ENCODE results near the gene KCNJ3.
"Not testable (repeated sequence)": the region's sequence is repeated elsewhere in the genome, so short reads cannot be mapped to it uniquely, and the experiment has no call there.

The KCNJ3 gene

DNA sequence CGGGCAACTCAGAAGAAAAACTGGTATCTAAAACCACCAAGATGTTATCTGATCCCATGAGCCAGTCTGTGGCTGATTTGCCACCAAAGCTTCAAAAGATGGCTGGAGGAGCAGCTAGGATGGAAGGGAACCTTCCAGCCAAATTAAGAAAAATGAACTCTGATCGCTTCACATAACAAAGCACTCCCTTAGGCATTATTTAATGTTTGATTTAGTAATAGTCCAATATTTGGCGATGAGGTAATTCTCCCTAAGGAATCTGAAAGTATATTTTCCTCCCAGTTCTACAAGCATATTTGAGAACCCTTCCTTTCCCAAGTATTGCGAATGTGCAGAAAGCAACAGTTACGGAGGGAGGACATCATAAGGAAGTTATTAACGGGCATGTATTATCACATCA is 156.6 kb downstream of the KCNJ3 start:
- no peak for DNase-seq

DNA sequence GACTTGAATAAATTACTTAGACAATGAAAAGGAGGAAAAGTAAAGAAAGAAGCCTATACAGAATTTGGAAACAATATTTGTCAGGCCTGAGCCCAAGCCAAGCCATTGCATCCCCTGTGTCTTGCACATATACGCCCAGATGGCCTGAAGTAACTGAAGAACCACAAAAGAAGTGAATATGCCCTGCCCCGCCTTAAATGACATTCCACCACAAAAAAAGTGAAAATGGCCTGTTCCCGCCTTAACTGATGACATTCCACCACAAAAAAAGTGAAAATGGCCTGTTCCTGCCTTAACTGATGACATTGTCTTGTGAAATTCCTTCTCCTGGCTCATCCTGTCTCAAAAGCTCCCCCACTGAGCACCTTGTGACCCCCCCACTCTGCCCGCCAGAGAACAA is 168.7 kb downstream of the KCNJ3 start:
- not testable (repeated sequence) for DNase-seq

DNA sequence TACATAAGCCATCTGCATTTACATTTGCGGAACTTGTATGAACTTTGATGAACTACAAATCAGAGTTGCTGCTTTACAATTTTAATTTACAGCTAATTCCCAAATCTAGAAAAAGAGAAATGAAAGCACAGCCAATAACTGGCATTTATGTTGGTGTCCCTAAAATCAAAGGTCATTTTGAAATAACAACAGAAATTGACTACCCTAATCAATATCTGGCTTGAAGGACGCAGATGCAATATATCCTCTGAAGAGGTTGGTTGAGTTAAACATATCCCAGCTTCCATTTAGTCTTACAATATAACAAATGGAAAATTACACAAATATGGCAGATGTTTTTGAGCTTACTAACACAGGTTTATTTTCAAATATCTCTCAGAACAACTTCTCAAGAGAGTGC is 177.5 kb downstream of the KCNJ3 start:
- DNase-seq = no peak

DNA sequence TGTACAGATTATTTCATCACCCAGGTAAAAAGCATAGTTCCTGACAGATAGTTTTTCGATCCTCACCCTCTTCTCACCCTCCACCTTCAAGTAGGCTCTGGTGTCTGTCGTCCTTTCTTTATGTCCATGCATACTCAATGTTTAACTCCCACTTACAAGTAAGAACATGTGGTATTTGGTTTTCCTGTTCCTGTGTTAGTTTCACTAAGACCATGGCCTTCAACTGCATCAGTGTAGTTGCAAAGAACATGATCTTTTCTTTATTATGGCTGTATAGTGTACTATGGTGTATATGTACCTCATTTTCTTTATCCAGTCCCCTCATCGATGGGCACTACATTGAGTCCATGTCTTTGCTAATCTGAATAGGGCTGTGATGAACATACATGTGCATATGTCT is 184.2 kb downstream of the KCNJ3 start:
- no peak for DNase-seq

DNA sequence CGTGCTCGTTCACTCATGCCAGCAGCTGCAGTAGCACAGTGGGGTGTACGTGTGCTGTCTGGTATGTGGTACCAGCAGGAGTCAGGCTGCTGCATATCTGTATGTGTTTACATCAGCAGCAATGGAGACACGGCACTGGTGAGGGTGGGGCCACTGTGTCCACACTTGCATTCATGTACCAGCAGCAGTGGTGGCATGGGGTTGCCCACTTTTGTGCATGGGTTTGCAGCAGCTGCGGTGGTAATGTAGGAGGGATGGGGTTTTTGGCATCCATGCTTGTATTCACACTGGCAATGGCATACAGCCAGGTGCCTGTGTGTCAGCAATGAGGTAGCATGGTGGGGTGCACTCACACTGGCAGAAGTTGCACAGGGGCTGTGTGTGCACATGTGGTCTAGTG is 187.8 kb downstream of the KCNJ3 start:
- no peak for DNase-seq

DNA sequence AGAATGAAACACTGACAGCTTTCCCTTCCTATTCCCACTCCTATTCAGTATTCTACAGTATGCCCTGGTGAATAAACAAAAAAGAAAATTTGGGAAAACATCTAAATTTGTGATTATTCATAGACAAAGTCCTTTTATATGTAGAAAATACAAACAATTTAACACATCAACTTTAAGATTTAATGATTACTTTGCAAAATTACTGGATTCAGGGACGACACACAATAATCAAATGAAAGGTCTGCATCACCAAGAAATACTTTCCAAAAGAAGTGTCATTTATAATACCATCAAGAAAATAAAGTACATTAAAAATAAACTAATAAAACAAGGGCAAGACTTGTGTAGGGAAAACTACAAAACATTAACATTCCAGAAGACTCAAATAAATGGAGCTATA is 199.8 kb downstream of the KCNJ3 start:
- no peak for DNase-seq

DNA sequence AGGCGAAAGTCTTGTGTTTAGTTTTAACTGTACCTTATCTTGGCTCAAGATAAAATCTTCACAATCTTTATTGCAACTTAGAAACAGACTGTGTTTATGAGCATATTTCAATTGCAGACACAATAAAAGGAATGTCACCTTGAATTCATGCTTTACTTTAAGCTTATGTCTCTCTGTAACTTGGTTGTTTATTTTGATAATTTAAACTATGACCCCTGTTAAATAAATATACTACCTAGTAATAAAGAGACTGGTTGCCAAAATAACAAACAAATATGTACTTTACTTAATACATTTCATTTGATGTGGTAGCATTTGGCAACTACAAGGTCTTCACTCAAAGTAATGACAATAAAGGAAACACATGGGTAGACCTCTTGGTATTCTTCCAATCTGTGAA is 202.6 kb downstream of the KCNJ3 start:
- no peak for DNase-seq

Data from activated gamma-delta T cell treated with Interleukin-2 at 50 U/mL for 16 hours (primary cell).